Smooth muscle cell (in vitro differentiated cells): ENCODE measurements around the gene NRG3. TPM values are rescaled to one million over a fixed set of nuclear protein-coding genes. Genes with fewer than 3 reads are reported as not detected.
A peak's percentile ranks its signal among the peaks of the same experiment; 100 is the strongest.
"Not testable (repeated sequence)": the region's sequence is repeated elsewhere in the genome, so short reads cannot be mapped to it uniquely, and the experiment has no call there.

Source experiments
- DNase-seq: peaks from one replicate; lab custom pipeline; 2025; ENCODE audit not compliant: unreplicated experiment; lab: John Stamatoyannopoulos, UW
- H2AFZ ChIP-seq: fragments of 200-600 bp; sonication (generic); 2 replicates; pipeline ENCODE4 v1.6.0; 2016; ENCODE audit warnings: antibody characterized with exemption, low read depth, mild to moderate bottlenecking
- H3F3A ChIP-seq: fragments of 200-600 bp; sonication (generic); 2 replicates; pipeline ENCODE4 v1.6.0; 2017; ENCODE audit warnings: antibody characterized with exemption, low read depth
- H3K27ac ChIP-seq: fragments of 200-600 bp; sonication (generic); 2 replicates; pipeline ENCODE4 v1.5.1; 2016; ENCODE audit warnings: low read depth, mild to moderate bottlenecking
- H3K27me3 ChIP-seq: fragments of 200-600 bp; sonication (generic); 2 replicates; pipeline ENCODE4 v1.6.1; 2016; ENCODE audit warnings: low read depth, mild to moderate bottlenecking
- H3K36me3 ChIP-seq: fragments of 200-600 bp; sonication (generic); 2 replicates; pipeline ENCODE4 v1.5.1; 2016; ENCODE audit warnings: low read depth
- H3K4me1 ChIP-seq: fragments of 200-600 bp; sonication (generic); 2 replicates; pipeline ENCODE4 v1.5.1; 2016; ENCODE audit warnings: low read depth
- H3K4me2 ChIP-seq: fragments of 200-600 bp; sonication (generic); 2 replicates; pipeline ENCODE4 v1.6.0; 2016; ENCODE audit warnings: mild to moderate bottlenecking
- H3K4me3 ChIP-seq: fragments of 200-600 bp; sonication (generic); 2 replicates; pipeline ENCODE4 v1.5.1; 2016; ENCODE audit warnings: mild to moderate bottlenecking
- H3K79me2 ChIP-seq: fragments of 200-600 bp; sonication (generic); 2 replicates; pipeline ENCODE4 v1.6.0; 2016; ENCODE audit warnings: low read depth, mild to moderate bottlenecking
- H3K9ac ChIP-seq: fragments of 200-600 bp; sonication (generic); 2 replicates; pipeline ENCODE4 v1.6.0; 2016; ENCODE audit warnings: low read depth
- H3K9me3 ChIP-seq: fragments of 200-600 bp; sonication (generic); replicated peaks from 2 replicates; pipeline ENCODE4 v1.5.1; 2016; ENCODE audit warnings: low read depth
- H4K20me1 ChIP-seq: fragments of 200-600 bp; sonication (generic); 2 replicates; pipeline ENCODE4 v1.6.0; 2016; ENCODE audit warnings: low read depth
- CTCF ChIP-seq: fragments of 200-600 bp; sonication (generic); IDR thresholded peaks from 2 replicates; pipeline ENCODE4 v1.5.1; 2017; ENCODE audit warnings: borderline replicate concordance, mild to moderate bottlenecking, antibody characterized with exemption; ENCODE audit not compliant: insufficient read depth, poor library complexity, severe bottlenecking
- WGBS: methylation state at CpG from one replicate; pipeline ENCODE4 v1.1.7; 2016; ENCODE audit warnings: low lambda C conversion rate; 5-methylcytosine and 5-hydroxymethylcytosine counted together
- polyA plus RNA-seq: library from polyadenylated mRNA; unstranded; fragments of >200 nt; fragmentation: Nextera tagmentation; extraction: Ambion mirVana; gene quantifications from 2 replicates; pipeline ENCODE4 v1.2.1, GENCODE V29; 2016
- total RNA-seq: library from RNA; depleted of rRNA; stranded (reverse); fragments of >200 nt; gene quantifications from 2 replicates; pipeline ENCODE4 v1.2.3, GENCODE V29; 2014

NRG3 gene
- total and polyA plus RNA-seq, 2 experiments from 2014 or later: 4.0 to 4.8 TPM

GRCh38 chr10:82340166-82340565 is 465.2 kb downstream of the NRG3 start:
- H3K27me3 ChIP-seq: no peaks in the 10 kb centered on the region
- no peak for TF ChIP-seq CTCF
- 90% methylated on average over 2 of the region's 2 CpGs for WGBS
- no peaks in the 10 kb centered on the region for H4K20me1 ChIP-seq
- no peak overlapping the region for H3K9ac ChIP-seq
- no peaks in the 10 kb centered on the region for H3K4me1 ChIP-seq
- no peaks in the 10 kb centered on the region for H3K9me3 ChIP-seq
- no peaks in the 10 kb centered on the region for H3K79me2 ChIP-seq
- no peaks in the 10 kb centered on the region for H3K36me3 ChIP-seq
- no peaks in the 10 kb centered on the region for H3F3A ChIP-seq
- no peak overlapping the region for H3K27ac ChIP-seq
- no peak overlapping the region for H3K4me2 ChIP-seq
- H3K4me3 ChIP-seq: no peak overlapping the region
- no peak for DNase-seq
- no peak overlapping the region for H2AFZ ChIP-seq

- H3K27ac ChIP-seq, H3K4me1 ChIP-seq, H3K36me3 ChIP-seq, H3K9me3 ChIP-seq, H3K27me3 ChIP-seq, H3K9ac ChIP-seq, DNase-seq, H3K79me2 ChIP-seq, H4K20me1 ChIP-seq, H3K4me2 ChIP-seq, H3F3A ChIP-seq: not testable (repeated sequence)
- 61% methylated on average over 24 of the region's 26 CpGs for WGBS
- H2AFZ ChIP-seq: peak overlapping the region; percentile 45
- H3K4me3 ChIP-seq: peak overlapping the region; percentile 18
These were observed 474.6 kb downstream of the NRG3 start for GRCh38 chr10:82349590-82349989.

GRCh38 chr10:82353381-82353780 is 478.4 kb downstream of the NRG3 start:
- Histone ChIP-seq H3K4me1 (no peaks in the 10 kb centered on the region), H2AFZ (no peak overlapping the region), H3K27ac (no peak overlapping the region), H4K20me1 (no peaks in the 10 kb centered on the region), H3K4me3 (no peak overlapping the region), H3K9ac (no peak overlapping the region), H3K9me3 (no peaks in the 10 kb centered on the region), H3K27me3 (no peaks in the 10 kb centered on the region), H3F3A (no peaks in the 10 kb centered on the region), H3K36me3 (no peaks in the 10 kb centered on the region), H3K4me2 (no peak overlapping the region), H3K79me2 (no peaks in the 10 kb centered on the region)
- WGBS: 95% methylated on average over 3 of the region's 3 CpGs
- no peak for DNase-seq
- TF ChIP-seq CTCF: no peak

- no peaks in the 10 kb centered on the region for H4K20me1 ChIP-seq
These were observed 483.6 kb downstream of the NRG3 start for GRCh38 chr10:82358486-82359099.

More at GRCh38 chr10:82358486-82359099, 483.6 kb downstream of the NRG3 start:
- no peak for DNase-seq
- H3F3A ChIP-seq: peaks cover 7% of the 10 kb centered on the region
- no peaks in the 10 kb centered on the region for H3K4me1 ChIP-seq
- H3K27me3 ChIP-seq: no peaks in the 10 kb centered on the region
- H3K4me2 ChIP-seq: peak overlapping the region; percentile 81
- peak overlapping the region; percentile 95 for H2AFZ ChIP-seq
- H3K79me2 ChIP-seq: no peaks in the 10 kb centered on the region
- H3K4me3 ChIP-seq: peak overlapping the region; percentile 28
- H3K36me3 ChIP-seq: no peaks in the 10 kb centered on the region
- no peaks in the 10 kb centered on the region for H3K9me3 ChIP-seq
- peak overlapping the region; percentile 83 for H3K27ac ChIP-seq
- peak overlapping the region; percentile 40 for H3K9ac ChIP-seq
- TF ChIP-seq CTCF: no peak
- WGBS: 21% methylated on average over 16 of the region's 16 CpGs
